H1 (cell line): ENCODE data around the gene ATG7. TPM values are rescaled to one million over a fixed set of nuclear protein-coding genes. Genes with fewer than 3 reads are reported as not detected.

ENCODE experiments used
- CBX8 ChIP-seq: fragments of 300-800, 300-1000 bp; sonication (generic); IDR thresholded peaks from 2 replicates; pipeline ENCODE4 v1.7.1; 2016; ENCODE audit warnings: low read depth, low read length, borderline replicate concordance
- polyA plus RNA-seq, 7 experiments: library from polyadenylated mRNA; depleted of rRNA in 3 of 7; stranded (reverse) in 5 of 7; unstranded in 2 of 7; fragments of >200 nt in 5 of 7; fragments of 200-250 nt in 2 of 7; gene quantifications; 1 replicate in 5 of 7; 2 replicates in 1 of 7; 4 replicates in 1 of 7; pipeline versions ENCODE4 v1.2.1 to v1.2.3, GENCODE V29; 2011 to 2013; ENCODE audit warnings: missing spikeins in 2 of 7, mixed read lengths in 2 of 7
- total RNA-seq: library from RNA; stranded (reverse); fragmentation: NEBNext Ultra II Directional; extraction: Animal tissue kit (Norgen Biotek cat#: 25700); gene quantifications from 2 replicates; pipeline ENCODE4 v1.2.1, GENCODE V29; 2021
- TF ChIP-seq, protein P1 (sequence below): IDR thresholded peaks from 2 replicates; pipeline ENCODE4 v1.6.1; 2012; ENCODE audit warnings: low read length, inconsistent platforms

The ATG7 gene
- total and polyA plus RNA-seq, 2 of the 8 experiments (the other 6 are each of a cell fraction or from before 2014, with no cell fraction given), result 15.0 to 19.1 TPM

DNA sequence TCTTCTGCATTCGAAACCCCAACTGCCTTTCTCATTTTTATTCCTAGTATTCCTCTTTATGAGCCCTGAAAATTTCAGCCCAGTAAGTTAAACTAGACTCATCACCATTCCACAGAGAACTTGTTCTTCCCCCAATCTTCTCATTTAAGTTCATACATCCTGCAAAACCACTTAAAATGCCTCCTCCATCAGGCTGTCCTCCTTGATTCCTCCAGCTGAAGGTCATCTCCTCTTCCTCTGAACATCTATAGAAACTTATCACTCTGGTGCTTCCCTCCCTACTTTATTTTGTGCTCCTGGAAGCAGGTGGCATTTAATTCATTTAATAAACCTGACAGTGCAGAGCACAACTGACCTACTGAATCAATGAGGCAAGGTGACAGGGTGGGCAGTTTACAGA, 333.2 kb downstream of the ATG7 start (continued):
- no peak for TF ChIP-seq CBX8
- TF ChIP-seq, protein P1, sequence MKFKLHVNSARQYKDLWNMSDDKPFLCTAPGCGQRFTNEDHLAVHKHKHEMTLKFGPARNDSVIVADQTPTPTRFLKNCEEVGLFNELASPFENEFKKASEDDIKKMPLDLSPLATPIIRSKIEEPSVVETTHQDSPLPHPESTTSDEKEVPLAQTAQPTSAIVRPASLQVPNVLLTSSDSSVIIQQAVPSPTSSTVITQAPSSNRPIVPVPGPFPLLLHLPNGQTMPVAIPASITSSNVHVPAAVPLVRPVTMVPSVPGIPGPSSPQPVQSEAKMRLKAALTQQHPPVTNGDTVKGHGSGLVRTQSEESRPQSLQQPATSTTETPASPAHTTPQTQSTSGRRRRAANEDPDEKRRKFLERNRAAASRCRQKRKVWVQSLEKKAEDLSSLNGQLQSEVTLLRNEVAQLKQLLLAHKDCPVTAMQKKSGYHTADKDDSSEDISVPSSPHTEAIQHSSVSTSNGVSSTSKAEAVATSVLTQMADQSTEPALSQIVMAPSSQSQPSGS, result no peak
